Keratinocyte (primary cell): Measurements from ENCODE around the gene OR52H1. TPM values are rescaled to one million over a fixed set of nuclear protein-coding genes. Genes with fewer than 3 reads are reported as not detected.

ENCODE experiments used
- DNase-seq: peaks from one replicate; pipeline ENCODE4 v3.0.0-alpha.2; 2011; ENCODE audit warnings: low read depth, missing footprints, low spot score
- FAIRE-seq: peaks from 2 replicates; lab custom pipeline; 2011; peaks lifted over from hg19 to GRCh38; lab: Jason Lieb, UNC
- H2AFZ ChIP-seq: 2 replicates; pipeline ENCODE4 v1.6.0; 2012; ENCODE audit warnings: low read length, control low read depth, inconsistent platforms; ENCODE audit not compliant: control insufficient read depth
- H3K27ac ChIP-seq: 2 replicates; pipeline ENCODE4 v1.5.1; 2011; ENCODE audit warnings: low read length; ENCODE audit not compliant: control insufficient read depth, insufficient read depth
- H3K27me3 ChIP-seq: 3 replicates; pipeline ENCODE4 v1.6.0; 2011; ENCODE audit warnings: low read length; ENCODE audit not compliant: control insufficient read depth, insufficient read depth; ENCODE audit errors: extremely low read depth
- H3K36me3 ChIP-seq, 2 experiments: 2 replicates in 1 of 2; 3 replicates in 1 of 2; pipeline ENCODE4 v1.5.1; 2011; ENCODE audit warnings: low read length in 2 of 2, mild to moderate bottlenecking in 1 of 2; ENCODE audit not compliant: control insufficient read depth in 2 of 2, insufficient read depth in 2 of 2; ENCODE audit errors: extremely low read depth in 1 of 2
- H3K4me1 ChIP-seq: 3 replicates; pipeline ENCODE4 v1.5.1; 2011; ENCODE audit warnings: low read length; ENCODE audit not compliant: control insufficient read depth, insufficient read depth; ENCODE audit errors: extremely low read depth
- H3K4me2 ChIP-seq: 3 replicates; pipeline ENCODE4 v1.6.0; 2011; ENCODE audit warnings: low read depth, low read length; ENCODE audit not compliant: control insufficient read depth, insufficient read depth; ENCODE audit errors: extremely low read depth
- H3K4me3 ChIP-seq, 3 experiments: fragments of 200-600 bp in 1 of 3; sonication (generic) in 1 of 3; 2 replicates in 2 of 3; 3 replicates in 1 of 3; pipeline ENCODE4 v1.5.1; 2011 to 2016; ENCODE audit warnings: low read length in 3 of 3, mild to moderate bottlenecking in 3 of 3, control low read depth in 2 of 3, inconsistent platforms in 1 of 3, low read depth in 1 of 3, mixed read lengths in 1 of 3, mixed run types in 1 of 3, moderate library complexity in 1 of 3; ENCODE audit not compliant: control insufficient read depth in 2 of 3, insufficient read depth in 2 of 3; ENCODE audit errors: extremely low read depth in 1 of 3
- H3K79me2 ChIP-seq: 2 replicates; pipeline ENCODE4 v1.6.0; 2012; ENCODE audit warnings: low read length; ENCODE audit not compliant: control insufficient read depth, insufficient read depth
- H3K9ac ChIP-seq: 3 replicates; pipeline ENCODE4 v1.6.0; 2011; ENCODE audit warnings: low read length; ENCODE audit not compliant: control insufficient read depth, insufficient read depth; ENCODE audit errors: extremely low read depth
- H3K9me1 ChIP-seq: 3 replicates; pipeline ENCODE4 v1.6.0; 2011; ENCODE audit warnings: low read length; ENCODE audit not compliant: control insufficient read depth, insufficient read depth; ENCODE audit errors: extremely low read depth
- H3K9me3 ChIP-seq: 2 replicates; pipeline ENCODE4 v1.5.1; 2012; ENCODE audit warnings: low read depth, low read length; ENCODE audit not compliant: control insufficient read depth
- H4K20me1 ChIP-seq: 3 replicates; pipeline ENCODE4 v1.6.0; 2011; ENCODE audit warnings: low read length; ENCODE audit not compliant: control insufficient read depth, insufficient read depth; ENCODE audit errors: extremely low read depth
- CTCF ChIP-seq, 3 experiments: IDR thresholded peaks in 1 of 3; conservative IDR thresholded peaks in 1 of 3; optimal IDR thresholded peaks in 1 of 3; 2 replicates in 2 of 3; 3 replicates in 1 of 3; pipeline versions ENCODE3 to v1.5.1; 2011; ENCODE audit warnings: low read length in 3 of 3, mild to moderate bottlenecking in 3 of 3, moderate library complexity in 2 of 3, control low read depth in 1 of 3, inconsistent platforms in 1 of 3; ENCODE audit not compliant: insufficient read depth in 2 of 3; ENCODE audit errors: extremely low read depth in 1 of 3
- EZH2 ChIP-seq: IDR thresholded peaks from one replicate; pipeline ENCODE4 v1.6.1; 2012; ENCODE audit warnings: inconsistent platforms, mild to moderate bottlenecking, low read length, moderate library complexity
- dilution Hi-C: fragments of 300-500 bp; cut with MboI; formaldehyde crosslinking; loops from one replicate; pipeline ENCODE4 v1.7.0; 2020; ENCODE audit warnings: low sequenced_read_pairs; ENCODE audit not compliant: extremely low pct_ligation_motif_present
- polyA plus RNA-seq, 5 experiments: library from polyadenylated mRNA; depleted of rRNA in 3 of 5; stranded (reverse) in 3 of 5; stranded (forward) in 1 of 5; unstranded in 1 of 5; fragments of >200 nt; gene quantifications; 1 replicate in 1 of 5; 2 replicates in 3 of 5; 3 replicates in 1 of 5; pipeline versions ENCODE4 v1.2.1 to v1.2.3, GENCODE V29; 2011 to 2012; ENCODE audit warnings: missing spikeins in 2 of 5, low read depth in 1 of 5, low replicate concordance in 1 of 5

The OR52H1 gene
- polyA plus RNA-seq, 1 donor (not counting 4 experiments of a cell fraction or from before 2014, with no cell fraction given) = not detected

GRCh38 chr11:5596607-5597201, 48.4 kb upstream of the OR52H1 start, which contains the start of gene TRIM6:
TSS of gene TRIM6 (plus strand) at chr11:5596637. CDS start at chr11:5596898, 261 bp downstream.
- Histone ChIP-seq H2AFZ (peak within 1 kb of the TSS; percentile 96), H3K79me2 (no peaks in the 10 kb centered on the region), H3K4me2 (peak within 1 kb of the TSS; percentile 88), H3K36me3 (no peaks in the 10 kb centered on the region), H3K27ac (peak within 1 kb of the TSS; percentile 47), H4K20me1 (no peaks in the 10 kb centered on the region), H3K4me1 (peaks cover 17% of the 10 kb centered on the region), H3K9me3 (no peaks in the 10 kb centered on the region), H3K4me3 (peak within 1 kb of the TSS; percentile 47 to 66 (median 62)), H3K9me1 (no peaks in the 10 kb centered on the region), H3K27me3 (no peaks in the 10 kb centered on the region), H3K9ac (peak within 1 kb of the TSS; percentile 48)
- TF ChIP-seq CTCF (optimal IDR thresholded peaks at IDR 0.05 in 1 of 3, IDR thresholded peaks at IDR 0.05 in 1 of 3, conservative IDR thresholded peaks at IDR 0.05 in 1 of 3; ENCODE audit: extremely low read depth in 1 of 3, insufficient read depth in 2 of 3, low read length in 3 of 3) = no peak
- no peak for TF ChIP-seq EZH2
- FAIRE-seq = no peak
- dilution Hi-C loops = no loop called here
- DNase-seq = no peak

- Histone ChIP-seq H3K27me3 (no peaks in the 10 kb centered on the region), H3K4me2 (no peak overlapping the region), H3K9ac (no peak overlapping the region), H3K27ac (no peak overlapping the region), H3K9me3 (no peaks in the 10 kb centered on the region), H3K4me1 (peaks cover 13% of the 10 kb centered on the region), H3K36me3 (no peaks in the 10 kb centered on the region), H4K20me1 (no peaks in the 10 kb centered on the region), H3K4me3 (no peak overlapping the region), H3K9me1 (no peaks in the 10 kb centered on the region), H3K79me2 (no peaks in the 10 kb centered on the region), H2AFZ (no peak overlapping the region)
- FAIRE-seq = no peak
- TF ChIP-seq EZH2 (no peak), CTCF (optimal IDR thresholded peaks at IDR 0.05 in 1 of 3, IDR thresholded peaks at IDR 0.05 in 1 of 3, conservative IDR thresholded peaks at IDR 0.05 in 1 of 3; ENCODE audit: extremely low read depth in 1 of 3, insufficient read depth in 2 of 3, low read length in 3 of 3) (no peak)
- no peak for DNase-seq
- dilution Hi-C loops = no loop called here
Measured at GRCh38 chr11:5593146-5593545, 44.8 kb upstream of the OR52H1 start.
